GM12875 (cell line): ENCODE measurements around the gene ALDH1A3.

Experiments used
- H3K4me3 ChIP-seq: one replicate; pipeline ENCODE4 v1.5.1; 2011; ENCODE audit warnings: low read depth, low read length, control low read depth
- CTCF ChIP-seq: IDR thresholded peaks from 2 replicates; pipeline ENCODE4 v1.5.1; 2011; ENCODE audit warnings: low read depth, mild to moderate bottlenecking, control low read depth, inconsistent platforms, low read length, moderate library complexity, borderline replicate concordance; ENCODE audit not compliant: insufficient read depth

ALDH1A3 gene

GRCh38 chr15:100885116-100885515 lies 5.5 kb downstream of the ALDH1A3 start:
- no peak overlapping the region for H3K4me3 ChIP-seq
- TF ChIP-seq CTCF = no peak

DNA sequence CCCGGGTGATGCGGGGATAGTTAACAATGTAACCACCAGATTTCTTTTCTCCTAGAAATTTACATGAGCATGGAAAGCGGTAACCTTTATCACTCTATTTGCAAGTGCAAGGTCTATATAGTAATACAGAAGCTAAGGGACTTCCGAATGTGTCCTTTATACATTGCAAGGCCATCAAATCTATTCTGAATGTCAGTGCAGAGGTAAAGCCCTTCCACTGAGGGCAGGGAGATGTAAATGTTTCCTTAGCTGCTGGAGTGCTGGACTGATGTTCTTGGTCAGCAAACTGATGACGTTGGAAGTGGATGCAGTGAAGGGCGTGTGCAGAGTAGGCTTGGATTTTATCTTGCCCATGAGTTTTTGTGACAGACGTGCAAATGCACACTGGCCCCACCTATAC lies 6.2 kb downstream of the ALDH1A3 start:
- H3K4me3 ChIP-seq = no peak overlapping the region
- no peak for TF ChIP-seq CTCF

- H3K4me3 ChIP-seq = no peak overlapping the region
- no peak for TF ChIP-seq CTCF
Measured at GRCh38 chr15:100887211-100887913, 7.7 kb downstream of the ALDH1A3 start.

GRCh38 chr15:100889385-100890050 lies 9.9 kb downstream of the ALDH1A3 start:
- no peak for TF ChIP-seq CTCF
- H3K4me3 ChIP-seq = no peak overlapping the region

DNA sequence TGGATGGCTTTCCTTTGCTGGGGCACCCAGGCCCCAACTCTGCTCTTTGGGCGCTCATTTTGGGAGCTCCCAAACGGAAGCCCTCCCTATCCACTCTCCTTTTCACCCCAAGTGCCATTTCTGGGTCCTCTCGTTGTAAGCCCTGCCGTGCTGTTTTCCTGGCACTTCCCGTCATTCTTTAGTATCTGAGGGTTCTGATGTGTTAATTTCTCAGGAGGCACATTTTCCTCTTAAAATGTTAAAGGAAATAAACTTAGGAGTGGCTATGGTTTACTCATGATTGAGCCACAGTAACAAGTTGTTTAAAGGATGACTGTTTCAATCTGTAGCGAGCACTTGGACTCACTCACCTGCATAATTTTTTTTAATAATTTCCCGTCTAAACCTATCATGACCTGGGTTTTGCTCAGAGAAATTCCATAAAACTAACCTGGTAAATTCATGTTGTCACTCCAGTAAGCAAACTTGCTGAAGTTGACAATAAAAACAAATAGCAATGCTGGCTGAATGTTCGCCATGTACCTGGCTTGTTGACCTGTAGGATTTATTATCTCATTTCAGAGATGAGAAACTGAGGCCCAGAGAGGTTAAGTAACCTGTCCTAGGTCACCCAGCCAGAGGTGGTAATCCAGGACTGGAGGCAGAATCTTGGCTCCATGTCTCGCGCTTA lies 10.6 kb downstream of the ALDH1A3 start:
- no peak overlapping the region for H3K4me3 ChIP-seq
- no peak for TF ChIP-seq CTCF

GRCh38 chr15:100890850-100891249 lies 11.2 kb downstream of the ALDH1A3 start:
- H3K4me3 ChIP-seq = no peak overlapping the region
- no peak for TF ChIP-seq CTCF
